Colonic mucosa (tissue), 4 donors: ENCODE data around the gene SSBP4. TPM values are rescaled to one million over a fixed set of nuclear protein-coding genes. Genes with fewer than 3 reads are reported as not detected.
A peak's percentile ranks its signal among the peaks of the same experiment; 100 is the strongest.

Source experiments
- DNase-seq: peaks from one replicate; pipeline ENCODE4 v3.0.0-alpha.2; 2020
- H3K27ac ChIP-seq: fragments of 200-600 bp; one replicate; pipeline ENCODE4 v1.8.0; 2021
- H3K27me3 ChIP-seq: fragments of 200-600 bp; one replicate; pipeline ENCODE4 v1.8.0; 2021
- H3K36me3 ChIP-seq: fragments of 200-600 bp; one replicate; pipeline ENCODE4 v1.8.0; 2021
- H3K4me1 ChIP-seq: fragments of 200-600 bp; one replicate; pipeline ENCODE4 v1.8.0; 2021; ENCODE audit warnings: mild to moderate bottlenecking
- H3K4me3 ChIP-seq: fragments of 200-600 bp; one replicate; pipeline ENCODE4 v1.8.0; 2021
- H3K9ac ChIP-seq, 2 donors: one replicate each; pipeline ENCODE4 v1.7.0; 2013; ENCODE audit warnings: control low read depth in 2 of 2, low read depth in 2 of 2, low read length in 2 of 2
- H3K9me3 ChIP-seq: fragments of 200-600 bp; one replicate; pipeline ENCODE4 v1.8.0; 2021
- intact Hi-C: fragments of 100-400 bp; cut with DNase I; formaldehyde crosslinking; loops from one replicate; pipeline ENCODE4 v1.14.1; 2022
- microRNA-seq: library from miRNA; unstranded; fragments of <30 nt; microRNA quantifications from one replicate; pipeline ENCODE4, GENCODE V29; 2019
- total RNA-seq, 2 donors: library from RNA; stranded (reverse); fragmentation: NEBNext Ultra II Directional in 1 of 2; extraction: Animal tissue kit (Norgen Biotek cat#: 25700) in 1 of 2; gene quantifications; one replicate each; pipeline ENCODE4 v1.2.1, GENCODE V29; 2021
- TF ChIP-seq, protein P1 (sequence below): fragments of 200-600 bp; IDR thresholded peaks from one replicate; pipeline ENCODE4 v1.8.0; 2022; ENCODE audit warnings: antibody characterized with exemption, mild to moderate bottlenecking
- donor health status: healthy.
- donor health status: DM: no; HTN: no; CAD: no.
- donor health status: DM: no; HTN: no; CAD: no.

The SSBP4 gene
- total RNA-seq, 2 donors from 2014 or later = 40.1 to 77.3 TPM

GRCh38 chr19:18483119-18483890 is 64.1 kb downstream of the SSBP4 start:
- Histone ChIP-seq H3K4me3 (no peak overlapping the region), H3K36me3 (no peaks in the 10 kb centered on the region), H3K4me1 (peaks cover 31% of the 10 kb centered on the region), H3K9ac (peak overlapping the region in 1 of 2 donors; percentile 27), H3K27me3 (no peaks in the 10 kb centered on the region), H3K9me3 (no peaks in the 10 kb centered on the region), H3K27ac (no peak overlapping the region)
- TF ChIP-seq, protein P1, sequence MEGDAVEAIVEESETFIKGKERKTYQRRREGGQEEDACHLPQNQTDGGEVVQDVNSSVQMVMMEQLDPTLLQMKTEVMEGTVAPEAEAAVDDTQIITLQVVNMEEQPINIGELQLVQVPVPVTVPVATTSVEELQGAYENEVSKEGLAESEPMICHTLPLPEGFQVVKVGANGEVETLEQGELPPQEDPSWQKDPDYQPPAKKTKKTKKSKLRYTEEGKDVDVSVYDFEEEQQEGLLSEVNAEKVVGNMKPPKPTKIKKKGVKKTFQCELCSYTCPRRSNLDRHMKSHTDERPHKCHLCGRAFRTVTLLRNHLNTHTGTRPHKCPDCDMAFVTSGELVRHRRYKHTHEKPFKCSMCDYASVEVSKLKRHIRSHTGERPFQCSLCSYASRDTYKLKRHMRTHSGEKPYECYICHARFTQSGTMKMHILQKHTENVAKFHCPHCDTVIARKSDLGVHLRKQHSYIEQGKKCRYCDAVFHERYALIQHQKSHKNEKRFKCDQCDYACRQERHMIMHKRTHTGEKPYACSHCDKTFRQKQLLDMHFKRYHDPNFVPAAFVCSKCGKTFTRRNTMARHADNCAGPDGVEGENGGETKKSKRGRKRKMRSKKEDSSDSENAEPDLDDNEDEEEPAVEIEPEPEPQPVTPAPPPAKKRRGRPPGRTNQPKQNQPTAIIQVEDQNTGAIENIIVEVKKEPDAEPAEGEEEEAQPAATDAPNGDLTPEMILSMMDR = no peak
- intact Hi-C loops = no loop called here
- no peak for DNase-seq

Small RNA genes within 50 kb of the gene (microRNA-seq; reads per million reads assigned to microRNA genes)
- gene MIR3189 = not detected

Other genes with a start within 250 kb of the SSBP4 start
- 10 to 100 TPM; 47.1 to 95.2 TPM for gene IFI30, start 245.6 kb upstream of the SSBP4 start, total RNA-seq
- 10 to 100 TPM in 1 of 2 donors, 1 to 10 TPM in 1; 8.9 to 21.7 TPM for gene MPV17L2, start 226.2 kb upstream of the SSBP4 start, total RNA-seq
- gene RAB3A, start 215.4 kb upstream of the SSBP4 start, total RNA-seq = 1 to 10 TPM; 3.5 to 4.2 TPM
- 1 to 10 TPM; 2.1 TPM for gene PDE4C, start 193.0 kb upstream of the SSBP4 start, total RNA-seq
- 1 to 10 TPM; 1.7 to 3.0 TPM for gene IQCN, start 144.9 kb upstream of the SSBP4 start, total RNA-seq
- gene JUND, start 137.8 kb upstream of the SSBP4 start, total RNA-seq = 100 to 1,000 TPM; 177 to 418 TPM
- gene LSM4, start 96.3 kb upstream of the SSBP4 start, total RNA-seq = 100 to 1,000 TPM; 128 to 308 TPM
- 10 to 100 TPM; 62.6 to 99.0 TPM for gene PGPEP1, start 78.8 kb upstream of the SSBP4 start, total RNA-seq
- gene GDF15, start 33.2 kb upstream of the SSBP4 start, total RNA-seq = 100 to 1,000 TPM; 120 to 159 TPM
- 1 to 10 TPM; 1.4 to 3.9 TPM for gene LRRC25, start 21.8 kb upstream of the SSBP4 start, total RNA-seq
- 10 to 100 TPM; 17.7 to 25.7 TPM for gene ISYNA1, start 18.7 kb downstream of the SSBP4 start, total RNA-seq
- 10 to 100 TPM; 16.3 to 18.6 TPM for gene ELL, start 102.7 kb downstream of the SSBP4 start, total RNA-seq
- 100 to 1,000 TPM; 190 to 200 TPM for gene FKBP8, start 124.2 kb downstream of the SSBP4 start, total RNA-seq
- gene KXD1, start 138.5 kb downstream of the SSBP4 start, total RNA-seq = 10 to 100 TPM; 66.8 to 80.4 TPM
- 1,000 to 10,000 TPM in 1 of 2 donors, 100 to 1,000 TPM in 1; 991 to 1,174 TPM for gene UBA52, start 152.5 kb downstream of the SSBP4 start, total RNA-seq
- 10 to 100 TPM; 46.7 to 79.6 TPM for gene REX1BD, start 169.4 kb downstream of the SSBP4 start, total RNA-seq
- gene CRLF1, start 187.4 kb downstream of the SSBP4 start, total RNA-seq = 1 to 10 TPM in 1 of 2 donors, under 1 TPM in 1; 0.84 to 1.6 TPM
- 1 to 10 TPM in 1 of 2 donors, under 1 TPM in 1; 0.27 to 1.4 TPM for gene TMEM59L, start 193.5 kb downstream of the SSBP4 start, total RNA-seq
- gene KLHL26, start 217.6 kb downstream of the SSBP4 start, total RNA-seq = 10 to 100 TPM in 1 of 2 donors, 1 to 10 TPM in 1; 7.3 to 14.7 TPM